Left lung (tissue), 10 donors: ENCODE data around the gene FLVCR1. TPM values are rescaled to one million over a fixed set of nuclear protein-coding genes. Genes with fewer than 3 reads are reported as not detected.
"Not testable (repeated sequence)": the region's sequence is repeated elsewhere in the genome, so short reads cannot be mapped to it uniquely, and the experiment has no call there.

Source experiments
- ATAC-seq: fragments of 200-7000 bp; cut with Tn5 transposase; one replicate; pipeline ENCODE4 v1.9.1; 2020; ENCODE audit warnings: moderate library complexity
- DNase-seq, 4 donors: peaks; one replicate each; pipeline ENCODE4 v3.0.0-alpha.2; 2013 to 2020
- H3K27ac ChIP-seq, 2 donors: fragments of 200-600 bp; sonication (generic) in 1 of 2; one replicate each; pipeline versions ENCODE4 v1.5.0 to v1.8.0; 2020 to 2021
- H3K27me3 ChIP-seq, 2 donors: fragments of 200-600 bp; sonication (generic) in 1 of 2; one replicate each; pipeline versions ENCODE4 v1.5.0 to v1.8.0; 2020 to 2021
- H3K36me3 ChIP-seq, 2 donors: fragments of 200-600 bp; sonication (generic) in 1 of 2; one replicate each; pipeline versions ENCODE4 v1.5.0 to v1.8.0; 2020 to 2021
- H3K4me1 ChIP-seq, 2 donors: fragments of 200-600 bp; one replicate each; pipeline ENCODE4 v1.8.0; 2021
- H3K4me3 ChIP-seq, 2 donors: fragments of 200-600 bp; sonication (generic) in 1 of 2; one replicate each; pipeline versions ENCODE4 v1.5.0 to v1.8.0; 2020 to 2021; ENCODE audit warnings: mild to moderate bottlenecking in 1 of 2
- H3K9me3 ChIP-seq, 2 donors: fragments of 200-600 bp; sonication (generic) in 1 of 2; one replicate each; pipeline versions ENCODE4 v1.5.0 to v1.8.0; 2020 to 2021
- CTCF ChIP-seq, 2 donors: fragments of 200-600 bp; sonication (generic) in 1 of 2; IDR thresholded peaks; one replicate each; pipeline versions ENCODE4 v1.5.0 to v1.8.0; 2021; ENCODE audit warnings: antibody characterized with exemption in 2 of 2
- intact Hi-C, 2 donors: fragments of 100-400 bp; cut with DNase I; formaldehyde crosslinking; loops; one replicate each; pipeline versions ENCODE4 v1.11.2 to v1.14.2; 2022
- polyA plus RNA-seq, 6 donors: library from polyadenylated mRNA; unstranded; fragments of 120-200 nt; gene quantifications; one replicate each; pipeline ENCODE4 v1.2.1, GENCODE V29; 2013; ENCODE audit not compliant: insufficient read length in 6 of 6
- total RNA-seq, 2 donors: library from RNA; stranded (reverse); fragmentation: NEBNext Ultra II Directional; extraction: Animal tissue kit (Norgen Biotek cat#: 25700); gene quantifications; one replicate each; pipeline ENCODE4 v1.2.1, GENCODE V29; 2021
- donor health status: DM: no; HTN: yes; CAD: no.
- donor health status: DM: no; HTN: no; CAD: no.

Gene FLVCR1
- total and polyA plus RNA-seq, 8 donors, result 6.1 to 29.4 (median 22.7) TPM

- no peak for DNase-seq
- ATAC-seq, result no peak
- H3K4me1 ChIP-seq, result no peaks in the 10 kb centered on the region
- no peaks in the 10 kb centered on the region for H3K27me3 ChIP-seq
- H3K36me3 ChIP-seq, result peaks cover 3 to 94% of the 10 kb centered on the region in 2 donors
- intact Hi-C loops, result no loop called here
- no peak overlapping the region for H3K27ac ChIP-seq
- no peak overlapping the region for H3K4me3 ChIP-seq
- H3K9me3 ChIP-seq, result no peaks in the 10 kb centered on the region
- no peak for TF ChIP-seq CTCF (IDR thresholded peaks at IDR 0.05)
Measured at GRCh38 chr1:212892108-212892507, 34.0 kb downstream of the FLVCR1 start.

- no peak for ATAC-seq
Measured at GRCh38 chr1:212899845-212900244, 41.8 kb downstream of the FLVCR1 start.

GRCh38 chr1:212901290-212901689, 43.2 kb downstream of the FLVCR1 start:
- ATAC-seq (no peak), DNase-seq (no peak)
- intact Hi-C loops, result no loop called here
- Histone ChIP-seq H3K9me3 (peaks cover 11 to 30% of the 10 kb centered on the region in 2 donors), H3K27me3 (no peaks in the 10 kb centered on the region), H3K4me3 (no peak overlapping the region), H3K4me1 (no peaks in the 10 kb centered on the region), H3K27ac (no peak overlapping the region), H3K36me3 (peaks cover 0 to 36% of the 10 kb centered on the region in 2 donors)
- no peak for TF ChIP-seq CTCF (IDR thresholded peaks at IDR 0.05)

More at GRCh38 chr1:212899845-212900244, 41.8 kb downstream of the FLVCR1 start:
- Histone ChIP-seq H3K36me3 (peaks cover 0 to 50% of the 10 kb centered on the region in 2 donors), H3K27ac (no peak overlapping the region), H3K4me3 (no peak overlapping the region), H3K27me3 (no peaks in the 10 kb centered on the region), H3K9me3 (peaks cover 11 to 30% of the 10 kb centered on the region in 2 donors), H3K4me1 (no peaks in the 10 kb centered on the region)
- TF ChIP-seq CTCF (IDR thresholded peaks at IDR 0.05), result no peak
- no peak for DNase-seq
- intact Hi-C loops, result no loop called here

GRCh38 chr1:212902054-212902453, 44.0 kb downstream of the FLVCR1 start:
- ATAC-seq, result no peak
- Histone ChIP-seq H3K27ac (no peak overlapping the region), H3K4me1 (no peaks in the 10 kb centered on the region), H3K36me3 (peaks cover 0 to 29% of the 10 kb centered on the region in 2 donors), H3K4me3 (no peak overlapping the region), H3K9me3 (peaks cover 11 to 30% of the 10 kb centered on the region in 2 donors), H3K27me3 (no peaks in the 10 kb centered on the region)
- intact Hi-C loops, result no loop called here
- no peak for DNase-seq
- TF ChIP-seq CTCF (IDR thresholded peaks at IDR 0.05), result no peak

GRCh38 chr1:212903664-212904063, 45.6 kb downstream of the FLVCR1 start:
- no peak for ATAC-seq

GRCh38 chr1:212908071-212908470, 50.0 kb downstream of the FLVCR1 start:
- H3K9me3 ChIP-seq, H3K27me3 ChIP-seq, H3K4me1 ChIP-seq, H3K27ac ChIP-seq, H3K4me3 ChIP-seq, DNase-seq, intact Hi-C loops, H3K36me3 ChIP-seq, ATAC-seq: not testable (repeated sequence)

More at GRCh38 chr1:212903664-212904063, 45.6 kb downstream of the FLVCR1 start:
- Histone ChIP-seq H3K36me3 (peaks cover 0 to 17% of the 10 kb centered on the region in 2 donors), H3K9me3 (peaks cover 11 to 30% of the 10 kb centered on the region in 2 donors), H3K4me1 (no peaks in the 10 kb centered on the region), H3K27me3 (no peaks in the 10 kb centered on the region), H3K27ac (no peak overlapping the region), H3K4me3 (no peak overlapping the region)
- no peak for TF ChIP-seq CTCF (IDR thresholded peaks at IDR 0.05)
- no peak for DNase-seq
- intact Hi-C loops, result no loop called here
